MG63 (cell line): ENCODE data around the gene UNC5A. TPM values are rescaled to one million over a fixed set of nuclear protein-coding genes. Genes with fewer than 3 reads are reported as not detected.

Source experiments
- DNase-seq: peaks from one replicate; pipeline ENCODE4 v3.0.0-alpha.2; 2020
- H3K27me3 ChIP-seq: fragments of 250-450 bp; sonication (Bioruptor Pico); 2 replicates; pipeline ENCODE4 v1.5.1; 2020; ENCODE audit warnings: mild to moderate bottlenecking, moderate library complexity
- H3K36me3 ChIP-seq: fragments of 250-450 bp; sonication (Bioruptor Pico); 2 replicates; pipeline ENCODE4 v1.5.1; 2020; ENCODE audit warnings: mild to moderate bottlenecking, moderate library complexity
- H3K4me3 ChIP-seq: fragments of 250-450 bp; sonication (Bioruptor Pico); 2 replicates; pipeline ENCODE4 v1.5.1; 2020; ENCODE audit warnings: mild to moderate bottlenecking, moderate library complexity
- H3K9me3 ChIP-seq: fragments of 250-450 bp; sonication (Bioruptor Pico); 2 replicates; pipeline ENCODE4 v1.5.1; 2020; ENCODE audit warnings: mild to moderate bottlenecking, moderate library complexity
- total RNA-seq: library from RNA; depleted of rRNA; stranded (reverse); fragments of >200 nt; shearing (Covaris generic); gene quantifications from 2 replicates; pipeline ENCODE4 v1.2.3, GENCODE V29; 2014; ENCODE audit warnings: low replicate concordance

The UNC5A gene
- total RNA-seq, 1 experiment from 2014 or later: not detected

GRCh38 chr5:176883700-176884570 lies 73.6 kb downstream of the UNC5A start:
- Histone ChIP-seq H3K36me3 (no peaks in the 10 kb centered on the region), H3K27me3 (no peaks in the 10 kb centered on the region), H3K4me3 (no peak overlapping the region), H3K9me3 (no peaks in the 10 kb centered on the region)
- no peak for DNase-seq

GRCh38 chr5:176884571-176884890 lies 74.2 kb downstream of the UNC5A start:
- no peaks in the 10 kb centered on the region for H3K9me3 ChIP-seq
- H3K27me3 ChIP-seq: no peaks in the 10 kb centered on the region
- H3K36me3 ChIP-seq: no peaks in the 10 kb centered on the region
- no peak overlapping the region for H3K4me3 ChIP-seq
- DNase-seq: no peak

GRCh38 chr5:176886336-176887251 lies 76.2 kb downstream of the UNC5A start:
- H3K36me3 ChIP-seq: no peaks in the 10 kb centered on the region
- no peaks in the 10 kb centered on the region for H3K9me3 ChIP-seq
- no peak overlapping the region for H3K4me3 ChIP-seq
- DNase-seq: no peak
- H3K27me3 ChIP-seq: no peaks in the 10 kb centered on the region

GRCh38 chr5:176887252-176887849 lies 77.0 kb downstream of the UNC5A start:
- Histone ChIP-seq H3K27me3 (no peaks in the 10 kb centered on the region), H3K9me3 (no peaks in the 10 kb centered on the region), H3K36me3 (no peaks in the 10 kb centered on the region), H3K4me3 (no peak overlapping the region)
- DNase-seq: no peak

GRCh38 chr5:176888016-176888864 lies 77.9 kb downstream of the UNC5A start:
- Histone ChIP-seq H3K4me3 (no peak overlapping the region), H3K27me3 (no peaks in the 10 kb centered on the region), H3K9me3 (no peaks in the 10 kb centered on the region), H3K36me3 (no peaks in the 10 kb centered on the region)
- no peak for DNase-seq

GRCh38 chr5:176888865-176889165 lies 78.5 kb downstream of the UNC5A start:
- Histone ChIP-seq H3K36me3 (no peaks in the 10 kb centered on the region), H3K4me3 (no peak overlapping the region), H3K27me3 (no peaks in the 10 kb centered on the region), H3K9me3 (no peaks in the 10 kb centered on the region)
- DNase-seq: no peak

- DNase-seq: no peak
- Histone ChIP-seq H3K36me3 (no peaks in the 10 kb centered on the region), H3K9me3 (no peaks in the 10 kb centered on the region), H3K27me3 (no peaks in the 10 kb centered on the region), H3K4me3 (no peak overlapping the region)
Observed at GRCh38 chr5:176889321-176890280, 79.2 kb downstream of the UNC5A start.

GRCh38 chr5:176890455-176891330 lies 80.3 kb downstream of the UNC5A start:
- no peak overlapping the region for H3K4me3 ChIP-seq
- H3K36me3 ChIP-seq: no peaks in the 10 kb centered on the region
- DNase-seq: no peak
- no peaks in the 10 kb centered on the region for H3K9me3 ChIP-seq
- no peaks in the 10 kb centered on the region for H3K27me3 ChIP-seq

GRCh38 chr5:176891331-176891958 lies 81.1 kb downstream of the UNC5A start:
- Histone ChIP-seq H3K9me3 (no peaks in the 10 kb centered on the region), H3K4me3 (no peak overlapping the region), H3K36me3 (no peaks in the 10 kb centered on the region), H3K27me3 (no peaks in the 10 kb centered on the region)
- DNase-seq: no peak

- no peaks in the 10 kb centered on the region for H3K9me3 ChIP-seq
- no peaks in the 10 kb centered on the region for H3K27me3 ChIP-seq
- no peak for DNase-seq
- no peaks in the 10 kb centered on the region for H3K36me3 ChIP-seq
- H3K4me3 ChIP-seq: no peak overlapping the region
Observed at GRCh38 chr5:176892663-176893062, 82.3 kb downstream of the UNC5A start.

GRCh38 chr5:176894298-176894697 lies 83.9 kb downstream of the UNC5A start:
- Histone ChIP-seq H3K9me3 (no peaks in the 10 kb centered on the region), H3K27me3 (no peaks in the 10 kb centered on the region), H3K36me3 (no peaks in the 10 kb centered on the region), H3K4me3 (no peak overlapping the region)
- no peak for DNase-seq

- Histone ChIP-seq H3K4me3 (no peak overlapping the region), H3K27me3 (no peaks in the 10 kb centered on the region), H3K9me3 (no peaks in the 10 kb centered on the region), H3K36me3 (peaks cover under 1% of the 10 kb centered on the region; the same call in 1 of the 2 replicates)
- DNase-seq: no peak
Observed at GRCh38 chr5:176895831-176896230, 85.5 kb downstream of the UNC5A start.

GRCh38 chr5:176897263-176897662 lies 86.9 kb downstream of the UNC5A start:
- Histone ChIP-seq H3K4me3 (no peak overlapping the region), H3K9me3 (no peaks in the 10 kb centered on the region), H3K27me3 (no peaks in the 10 kb centered on the region), H3K36me3 (peaks cover 8% of the 10 kb centered on the region)
- no peak for DNase-seq

GRCh38 chr5:176899296-176899891 lies 89.0 kb downstream of the UNC5A start, which contains the start of gene HK3:
HK3 (minus strand) TSS chr5:176899346; CDS start chr5:176896159, 3,187 bp downstream.
- DNase-seq: no peak
- H3K27me3 ChIP-seq: no peaks in the 10 kb centered on the region

More at GRCh38 chr5:176899296-176899891, 89.0 kb downstream of the UNC5A start, which contains the start of gene HK3:
- Histone ChIP-seq H3K36me3 (peaks cover 29% of the 10 kb centered on the region), H3K4me3 (no peak within 1 kb of the TSS), H3K9me3 (no peaks in the 10 kb centered on the region)
